Endothelial cell of hepatic sinusoid (primary cell): ENCODE measurements around the gene CPNE2.
"Not testable (repeated sequence)": the region's sequence is repeated elsewhere in the genome, so short reads cannot be mapped to it uniquely, and the experiment has no call there.

Source experiments
- in situ Hi-C: cut with HindIII; loops from 2 replicates; pipeline ENCODE4 v1.10.0; 2017; ENCODE audit warnings: low sequenced_read_pairs

Gene CPNE2

GRCh38 chr16:57069053-57069452 is 23.3 kb upstream of the CPNE2 start:
- in situ Hi-C loops: no loop called here

GRCh38 chr16:57069635-57070370 is 22.6 kb upstream of the CPNE2 start:
- in situ Hi-C loops: no loop called here

- in situ Hi-C loops: no loop called here
These were observed 22.0 kb upstream of the CPNE2 start for GRCh38 chr16:57070424-57070823.

DNA sequence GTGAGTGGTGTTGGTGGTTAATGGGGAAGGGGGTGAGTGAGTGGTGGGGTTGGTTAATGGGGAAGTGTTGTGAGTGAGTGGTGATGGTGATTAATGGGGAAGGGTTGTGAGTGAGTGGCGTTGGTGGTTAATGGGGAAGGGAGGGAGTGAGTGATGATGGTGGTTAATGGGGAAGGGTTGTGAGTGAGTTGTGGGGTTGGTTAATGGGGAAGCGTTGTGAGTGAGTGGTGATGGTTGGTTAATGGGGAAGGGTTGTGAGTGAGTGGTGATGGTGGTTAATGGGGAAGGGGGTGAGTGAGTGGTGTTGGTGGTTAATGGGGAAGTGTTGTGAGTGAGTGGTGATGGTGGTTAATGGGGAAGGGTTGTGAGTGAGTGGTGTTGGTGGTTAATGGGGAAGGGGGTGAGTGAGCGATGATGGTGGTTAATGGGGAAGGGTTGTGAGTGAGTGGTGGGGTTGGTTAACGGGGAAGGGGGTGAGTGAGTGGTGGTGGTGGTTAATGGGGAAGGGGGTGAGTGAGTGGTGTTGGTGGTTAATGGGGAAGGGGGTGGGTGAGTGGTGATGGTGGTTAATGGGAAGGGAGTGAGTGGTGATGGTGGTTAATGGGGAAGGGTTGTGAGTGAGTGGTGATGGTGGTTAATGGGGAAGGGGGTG is 21.2 kb upstream of the CPNE2 start:
- in situ Hi-C loops: not testable (repeated sequence)

DNA sequence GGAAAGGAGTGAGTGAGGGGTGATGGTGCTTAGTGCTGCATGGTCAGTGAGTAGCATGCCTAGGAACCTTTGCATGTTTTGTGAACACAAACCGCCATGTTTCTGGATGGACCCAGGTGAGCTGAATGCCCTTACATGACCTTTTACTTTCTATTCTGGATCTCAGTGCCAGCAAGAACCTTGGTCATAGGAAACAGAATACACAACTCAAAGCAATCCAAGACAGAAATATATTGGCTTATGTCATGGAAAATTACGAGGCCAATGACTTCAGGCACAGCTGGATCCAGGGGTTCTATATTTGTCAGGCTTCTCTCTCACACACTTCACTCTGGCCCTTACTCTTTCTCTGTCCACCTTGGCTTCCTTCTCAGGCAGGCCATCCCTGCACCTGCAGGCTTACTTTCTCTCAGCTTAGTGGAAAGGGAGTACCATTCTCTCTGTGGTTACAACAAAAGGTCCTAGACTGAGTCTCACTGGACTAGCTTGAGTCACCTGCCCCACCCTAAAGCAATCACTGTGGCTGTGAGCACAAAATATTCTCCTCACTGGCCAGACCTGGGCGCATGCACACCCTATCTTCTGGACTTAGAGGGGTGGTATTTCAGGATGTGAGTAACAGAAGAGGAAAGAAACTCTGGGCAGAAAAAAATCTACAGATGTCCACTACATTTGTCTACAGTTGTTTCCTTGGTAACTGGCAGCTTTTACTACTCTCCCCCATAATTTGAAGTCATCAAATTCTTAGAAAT is 20.4 kb upstream of the CPNE2 start:
- in situ Hi-C loops: no loop called here

GRCh38 chr16:57072616-57073275 is 19.6 kb upstream of the CPNE2 start:
- in situ Hi-C loops: no loop called here

GRCh38 chr16:57077714-57078113 is 14.7 kb upstream of the CPNE2 start:
- in situ Hi-C loops: loop anchor here (5.0 kb wide), 2 partner anchors 85 to 105 kb away; no protein-coding TSS in a partner anchor

GRCh38 chr16:57081744-57082143 is 10.6 kb upstream of the CPNE2 start:
- in situ Hi-C loops: no loop called here

DNA sequence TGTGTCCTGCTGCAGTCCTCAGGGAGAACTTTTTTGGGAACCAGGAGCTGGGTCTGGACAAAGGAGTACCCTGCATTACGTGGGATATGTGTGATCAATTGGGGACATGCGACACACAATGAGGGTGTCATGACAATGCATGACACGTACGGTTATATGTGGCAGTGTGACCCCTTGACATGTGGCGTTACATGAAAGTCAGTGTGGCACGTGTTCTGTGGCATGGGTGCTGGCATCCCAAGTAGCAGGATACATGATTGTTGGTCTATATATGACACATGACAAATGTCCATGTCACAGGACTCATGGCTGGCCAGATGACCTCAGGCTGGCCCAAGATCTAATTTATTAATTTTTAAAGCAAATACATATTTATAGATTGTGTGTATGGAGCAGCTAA is 9.7 kb upstream of the CPNE2 start:
- in situ Hi-C loops: no loop called here

DNA sequence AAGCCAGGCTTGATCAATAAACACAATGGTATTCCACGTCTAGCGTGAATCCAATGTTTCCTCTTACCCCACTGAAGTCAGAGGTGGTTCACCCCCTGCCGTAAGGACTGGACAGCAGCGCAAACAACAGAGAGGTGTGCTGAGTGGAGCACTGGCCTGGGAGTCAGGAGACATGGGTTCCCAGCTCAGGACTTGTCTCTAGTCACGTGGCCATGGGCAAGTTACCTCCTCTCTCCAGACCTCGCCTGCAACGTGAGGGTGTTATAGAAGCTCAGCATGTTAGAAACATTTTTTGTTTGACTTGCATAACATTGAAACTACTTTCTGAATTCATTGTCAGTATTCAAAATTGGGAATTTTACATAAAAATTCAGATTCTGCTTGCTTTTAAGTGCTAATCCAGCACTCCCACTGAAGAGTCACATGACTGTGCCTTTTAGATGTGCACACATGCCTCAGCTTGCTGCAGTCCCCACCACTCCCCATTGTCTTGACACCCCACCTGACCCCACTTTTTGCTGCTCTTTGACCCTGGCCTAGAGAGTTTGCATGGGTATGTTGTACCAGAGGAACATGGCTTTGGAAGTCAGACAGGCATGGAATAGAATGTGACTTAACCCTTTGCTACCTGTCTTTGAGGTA is 8.8 kb upstream of the CPNE2 start:
- in situ Hi-C loops: no loop called here

GRCh38 chr16:57084257-57084770 is 8.1 kb upstream of the CPNE2 start:
- in situ Hi-C loops: no loop called here

DNA sequence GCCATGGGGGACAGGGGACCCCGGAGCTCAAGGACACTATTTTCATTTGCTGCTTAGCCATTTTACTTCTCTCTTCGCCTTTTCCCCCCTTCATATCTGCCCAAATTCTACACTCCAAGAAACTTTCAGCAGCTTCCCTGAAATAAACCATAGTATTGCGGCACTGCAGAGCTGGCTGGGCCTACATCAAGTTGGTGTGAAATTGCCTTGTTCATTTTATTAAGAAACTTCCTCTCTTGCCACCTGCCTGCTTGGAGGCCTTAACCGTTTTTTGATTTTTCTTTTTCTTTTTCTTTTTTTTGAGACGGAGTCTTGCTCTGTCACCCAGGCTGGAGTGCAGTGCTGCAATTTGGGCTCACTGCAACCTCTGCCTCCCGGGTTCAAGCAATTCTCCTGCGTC is 7.4 kb upstream of the CPNE2 start:
- in situ Hi-C loops: no loop called here

DNA sequence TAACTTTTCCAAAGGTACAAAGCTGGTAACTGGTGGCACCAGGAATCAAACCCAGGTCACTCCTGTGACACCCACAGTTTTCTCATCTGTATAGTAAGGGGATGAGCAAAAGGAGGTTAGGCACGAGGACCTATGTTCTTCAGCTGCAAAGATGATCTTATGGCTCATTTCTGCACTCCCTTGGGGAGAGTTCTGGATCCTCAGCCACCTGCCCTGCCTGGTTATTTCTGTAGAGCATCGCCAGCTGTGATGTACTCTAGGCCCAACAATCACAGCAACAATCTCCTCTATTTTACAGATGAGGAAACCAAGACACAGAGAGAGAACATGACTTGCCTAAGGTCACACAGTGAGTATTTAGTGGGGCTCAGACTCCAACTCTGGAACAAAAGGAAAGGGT is 5.4 kb upstream of the CPNE2 start:
- in situ Hi-C loops: no loop called here

DNA sequence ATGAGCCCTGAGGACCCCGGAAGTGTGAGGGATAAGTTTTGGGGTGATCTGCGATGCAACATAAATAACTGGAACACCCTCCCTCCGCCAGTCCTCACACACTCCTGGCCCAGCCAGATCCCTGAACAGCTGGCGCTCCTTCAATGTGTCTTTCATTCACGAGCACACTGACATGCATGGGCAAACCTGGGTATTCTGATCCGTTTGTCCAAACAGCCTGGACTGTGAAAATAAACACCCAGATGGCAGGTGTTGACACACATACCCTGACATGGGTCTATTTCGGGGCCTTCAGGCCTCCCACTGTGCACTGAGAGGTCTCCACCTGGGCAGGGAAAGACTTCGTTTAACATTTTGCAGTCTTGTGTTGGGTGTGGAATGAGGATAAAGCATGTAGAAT is 3.0 kb upstream of the CPNE2 start:
- in situ Hi-C loops: no loop called here

GRCh38 chr16:57091200-57091974 is 996 bp upstream of the CPNE2 start:
- in situ Hi-C loops: no loop called here

DNA sequence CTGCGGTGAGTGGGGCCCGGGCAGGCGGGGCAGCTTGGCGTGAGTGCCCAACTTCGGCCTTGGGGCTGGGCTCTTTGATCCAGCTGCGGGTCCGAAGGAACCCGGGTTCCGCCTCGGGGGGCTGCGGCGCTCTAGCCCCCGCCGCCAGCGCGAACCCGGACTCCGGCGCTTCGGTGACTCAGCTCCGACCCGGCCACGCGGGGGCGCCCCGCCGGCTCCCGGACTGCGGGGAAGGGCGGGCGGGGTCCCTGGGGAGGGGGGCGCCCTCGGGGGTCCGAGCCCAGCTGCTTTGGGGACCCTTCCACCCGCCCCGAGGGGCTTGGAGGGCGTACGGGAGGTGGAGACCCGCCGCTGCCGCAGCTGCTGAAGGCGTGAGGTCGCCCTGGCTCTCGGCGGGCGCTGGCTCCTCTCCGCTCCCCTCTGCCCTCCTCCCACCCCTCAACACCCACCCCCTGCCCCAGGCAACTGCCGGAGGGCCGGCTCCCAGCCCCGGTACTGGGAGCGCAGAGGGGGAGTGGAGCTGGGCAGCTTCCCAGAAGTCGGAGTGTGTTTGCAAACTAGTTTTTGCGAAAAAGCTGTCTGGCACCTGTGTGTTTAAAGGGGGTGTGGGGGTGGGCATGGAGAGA is 516 bp downstream of the CPNE2 start:
- in situ Hi-C loops: no loop called here

DNA sequence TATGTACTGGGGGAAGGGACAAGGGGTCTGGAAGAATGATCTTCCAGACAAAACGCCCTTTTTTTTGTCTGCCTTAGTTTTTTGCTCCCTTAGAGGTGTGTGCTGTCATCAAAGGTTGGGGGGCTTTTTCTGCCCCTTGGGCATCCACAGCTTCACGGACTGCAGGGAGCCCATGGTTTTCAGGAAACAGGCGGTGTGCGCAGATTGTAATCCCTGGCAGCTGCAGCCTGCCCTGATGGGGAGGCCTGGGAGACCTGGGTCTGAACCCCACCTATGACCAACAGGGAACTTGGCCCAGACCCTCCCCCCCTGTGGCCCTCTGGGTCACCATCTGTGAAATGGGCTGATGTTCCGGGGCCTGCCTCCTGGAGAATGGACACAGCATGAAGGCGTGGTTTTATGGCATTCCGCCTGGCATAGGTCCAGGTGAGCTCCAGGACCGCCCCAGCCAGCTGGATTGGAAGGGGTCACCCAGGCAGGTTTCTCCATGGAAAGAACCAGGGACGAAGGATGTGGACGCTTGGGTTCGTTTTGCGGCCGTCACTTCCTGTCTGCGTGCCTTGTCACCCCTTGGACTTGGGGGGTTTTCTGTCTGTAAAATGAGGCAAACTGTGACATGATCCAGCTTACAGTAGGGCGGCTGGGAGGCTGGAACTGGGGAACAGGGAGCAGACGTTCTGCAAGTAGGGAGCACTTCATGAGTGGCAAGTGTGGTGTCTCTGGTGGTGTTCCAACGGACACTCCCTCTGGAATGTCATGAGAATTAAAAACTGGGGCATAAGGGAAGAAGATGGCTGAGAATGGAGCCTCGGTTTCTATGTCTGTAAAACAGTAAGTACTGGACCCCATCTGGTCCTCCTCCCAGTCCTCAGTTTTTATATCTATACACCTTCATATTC is 1.5 kb downstream of the CPNE2 start:
- in situ Hi-C loops: no loop called here

GRCh38 chr16:57094911-57095310 is 2.5 kb downstream of the CPNE2 start:
- in situ Hi-C loops: no loop called here
